HepG2 (cell line): Measurements from ENCODE around the gene METTL15. TPM values are rescaled to one million over a fixed set of nuclear protein-coding genes. Genes with fewer than 3 reads are reported as not detected.
A peak's percentile ranks its signal among the peaks of the same experiment; 100 is the strongest.
"Not testable (repeated sequence)": the region's sequence is repeated elsewhere in the genome, so short reads cannot be mapped to it uniquely, and the experiment has no call there.

Source experiments
- ATAC-seq: fragments of 200-7000 bp; cut with Tn5 transposase; 3 replicates; pipeline ENCODE4 v1.9.1; 2020; ENCODE audit warnings: mild to moderate bottlenecking, moderate library complexity
- BruUV-seq: library from RNA; stranded (reverse); fragments of 400-500 nt; replicated peaks from 2 replicates; lab custom pipeline; 2021; lab: Mats Ljungman, UMichigan
- CTCF ChIA-PET: fragments of 300-600 bp; formaldehyde crosslinking; extraction: SDS; loops from one replicate; lab custom pipeline; 2021; ENCODE audit warnings: low total read pairs, inconsistent platforms, low intra/inter-chr PET ratio; lab: Yijun Ruan, JAX
- POLR2A ChIA-PET: fragments of 350-600 bp; sonication (Branson Sonifier 250); formaldehyde crosslinking; loops from one replicate; lab custom pipeline; 2020; ENCODE audit warnings: antibody characterized with exemption, inconsistent platforms; lab: Yijun Ruan, JAX
- DNase-seq: peaks from one replicate; pipeline ENCODE4 v3.0.0-alpha.2; 2015; ENCODE audit warnings: low spot score
- FAIRE-seq: peaks from 3 replicates; lab custom pipeline; 2011; peaks lifted over from hg19 to GRCh38; lab: Jason Lieb, UNC
- H2AFZ ChIP-seq: one replicate; pipeline ENCODE4 v1.6.1; 2011; ENCODE audit warnings: low read length, inconsistent platforms
- H3K27ac ChIP-seq: fragments of 300-600 bp; 3 replicates; pipeline ENCODE4 v1.8.0; 2011; ENCODE audit warnings: mixed run types, mild to moderate bottlenecking, mixed read lengths, low read length, inconsistent platforms; ENCODE audit not compliant: insufficient read depth; ENCODE audit errors: extremely low read length
- H3K27me3 ChIP-seq, 2 experiments: fragments of 200-600 bp in 1 of 2; 2 replicates in 1 of 2; 3 replicates in 1 of 2; pipeline versions ENCODE4 v1.6.0 to v1.8.0; 2011; ENCODE audit warnings: low read length in 2 of 2, mild to moderate bottlenecking in 2 of 2, moderate library complexity in 2 of 2, inconsistent platforms in 1 of 2; ENCODE audit not compliant: insufficient read depth in 2 of 2, control insufficient read depth in 1 of 2
- H3K36me3 ChIP-seq, 2 experiments: fragments of 200-600 bp in 1 of 2; replicated peaks in 1 of 2; 2 replicates in 1 of 2; 3 replicates in 1 of 2; pipeline versions ENCODE4 v1.5.1 to v1.8.0; 2011; ENCODE audit warnings: low read length in 2 of 2, inconsistent platforms in 1 of 2; ENCODE audit not compliant: insufficient read depth in 2 of 2, control insufficient read depth in 1 of 2
- H3K4me1 ChIP-seq: 2 replicates; pipeline ENCODE4 v1.5.1; 2012; ENCODE audit warnings: low read length, inconsistent platforms; ENCODE audit not compliant: insufficient read depth
- H3K4me2 ChIP-seq: 2 replicates; pipeline ENCODE4 v1.6.0; 2011; ENCODE audit warnings: low read depth, low read length, inconsistent platforms
- H3K4me3 ChIP-seq, 3 experiments: fragments of 200-600 bp in 1 of 3; sonication (generic), shearing (Covaris generic) in 1 of 3; replicated peaks in 1 of 3; 2 replicates each; pipeline ENCODE4 v1.5.1; 2011 to 2016; ENCODE audit warnings: low read length in 3 of 3, inconsistent platforms in 2 of 3, low read depth in 2 of 3, mild to moderate bottlenecking in 2 of 3, control low read depth in 1 of 3, mixed read lengths in 1 of 3; ENCODE audit not compliant: insufficient read depth in 1 of 3
- H3K79me2 ChIP-seq: one replicate; pipeline ENCODE4 v1.6.1; 2011; ENCODE audit warnings: low read length, inconsistent platforms; ENCODE audit not compliant: insufficient read depth
- H3K9ac ChIP-seq: 2 replicates; pipeline ENCODE4 v1.6.0; 2011; ENCODE audit warnings: mild to moderate bottlenecking, low read depth, low read length, inconsistent platforms; ENCODE audit not compliant: insufficient read depth
- H3K9me3 ChIP-seq: 2 replicates; pipeline ENCODE4 v1.5.1; 2012; ENCODE audit warnings: mild to moderate bottlenecking, low read length
- H4K20me1 ChIP-seq: 2 replicates; pipeline ENCODE4 v1.6.0; 2011; ENCODE audit warnings: inconsistent platforms, mild to moderate bottlenecking, low read length, moderate library complexity; ENCODE audit not compliant: insufficient read depth
- HDAC2 ChIP-seq: sonication (generic); formaldehyde crosslinking; IDR thresholded peaks from 2 replicates; pipeline ENCODE4 v1.4.0; 2020; ENCODE audit warnings: missing genetic modification reagents
- HNRNPL ChIP-seq: fragments of 200-400 bp; formaldehyde crosslinking; IDR thresholded peaks from 2 replicates; pipeline ENCODE4 v1.6.1; 2017; ENCODE audit warnings: mild to moderate bottlenecking, low read depth, low read length
- HOXA3 ChIP-seq: sonication (generic); formaldehyde crosslinking; IDR thresholded peaks from 2 replicates; pipeline ENCODE4 v1.5.0; 2020; ENCODE audit warnings: missing genetic modification reagents
- IRF2 ChIP-seq: IDR thresholded peaks from 2 replicates; pipeline ENCODE4 v1.6.1; 2018; ENCODE audit warnings: missing genetic modification reagents, missing compliant biosample characterization
- NFIB ChIP-seq: sonication (generic); formaldehyde crosslinking; IDR thresholded peaks from 2 replicates; pipeline ENCODE4 v1.9.0; 2021; ENCODE audit warnings: missing genetic modification reagents, mild to moderate bottlenecking, borderline replicate concordance
- POLR2AphosphoS2 ChIP-seq: IDR thresholded peaks from 2 replicates; pipeline ENCODE4 v1.6.1; 2011; ENCODE audit warnings: low read depth, low read length, improper control_type of control experiment
- SIX4 ChIP-seq: sonication (generic); formaldehyde crosslinking; IDR thresholded peaks from 2 replicates; pipeline ENCODE4 v1.4.0; 2020; ENCODE audit warnings: missing genetic modification reagents
- STAT5B ChIP-seq: sonication (generic); formaldehyde crosslinking; IDR thresholded peaks from 2 replicates; pipeline ENCODE4 v1.4.0; 2020; ENCODE audit warnings: missing genetic modification reagents
- YEATS4 ChIP-seq: sonication (generic); formaldehyde crosslinking; IDR thresholded peaks from 2 replicates; pipeline ENCODE4 v1.4.0; 2020; ENCODE audit warnings: missing genetic modification reagents, borderline replicate concordance
- ZNF101 ChIP-seq: sonication (generic); formaldehyde crosslinking; IDR thresholded peaks from 2 replicates; pipeline ENCODE4 v1.4.0; 2020; ENCODE audit warnings: mild to moderate bottlenecking, low read depth, missing genetic modification reagents, borderline replicate concordance
- ZNF761 ChIP-seq: sonication (generic); formaldehyde crosslinking; conservative IDR thresholded peaks from 2 replicates; pipeline ENCODE4 v1.4.0; 2020; ENCODE audit warnings: mild to moderate bottlenecking, missing genetic modification reagents
- WGBS: methylation state at CpG from one replicate; pipeline ENCODE4 v1.1.6; 2017; ENCODE audit warnings: low lambda C conversion rate; 5-methylcytosine and 5-hydroxymethylcytosine counted together
- in situ Hi-C: cut with HindIII; loops from 2 replicates; pipeline ENCODE4 v1.10.0; 2017; ENCODE audit warnings: low pct_unique_long_range_greater_than_20kb; ENCODE audit not compliant: extremely low pct_ligation_motif_present
- intact Hi-C: fragments of 100-400 bp; cut with micrococcal nuclease; formaldehyde crosslinking; loops from one replicate; pipeline ENCODE4 v1.10.0; 2022; ENCODE audit not compliant: unreplicated experiment
- polyA plus RNA-seq, 8 experiments: library from polyadenylated mRNA; depleted of rRNA in 3 of 8; stranded (reverse) in 7 of 8; unstranded in 1 of 8; fragments of >200 nt; fragmentation: Illumina TruSeq in 4 of 8; extraction: Trizol in 4 of 8; gene quantifications; 2 replicates each; pipeline versions ENCODE4 v1.2.1 to v1.2.3, GENCODE V29; 2011 to 2016; ENCODE audit warnings: low read depth in 4 of 8, missing spikeins in 1 of 8, mixed read lengths in 1 of 8; ENCODE audit not compliant: insufficient read depth in 1 of 8
- total RNA-seq, 5 experiments: library from RNA; depleted of rRNA; stranded (reverse); fragments of >200 nt; fragmentation: Illumina TruSeq; extraction: Trizol; gene quantifications; 2 replicates each; pipeline ENCODE4 v1.2.3, GENCODE V29; 2016; ENCODE audit warnings: low read depth in 1 of 5
- TF ChIP-seq, protein P1 (sequence below): sonication (generic); formaldehyde crosslinking; IDR thresholded peaks from 2 replicates; pipeline ENCODE4 v1.5.0; 2020; ENCODE audit warnings: mild to moderate bottlenecking, low read depth, missing genetic modification reagents, borderline replicate concordance

The METTL15 gene
- total and polyA plus RNA-seq, 2 of the 13 experiments (the other 11 are each of a cell fraction or from before 2014, with no cell fraction given): 6.5 to 14.0 TPM

GRCh38 chr11:28099715-28100114 lies 8.5 kb upstream of the METTL15 start:
- Histone ChIP-seq H3K27ac (no peak overlapping the region), H3K27me3 (no peaks in the 10 kb centered on the region), H3K4me1 (peaks cover 39% of the 10 kb centered on the region), H2AFZ (peak overlapping the region; percentile 18), H3K4me2 (no peak overlapping the region), H4K20me1 (no peaks in the 10 kb centered on the region), H3K79me2 (peaks cover 50% of the 10 kb centered on the region), H3K9ac (no peak overlapping the region), H3K9me3 (no peaks in the 10 kb centered on the region), H3K36me3 (peaks cover 0 to 5% of the 10 kb centered on the region in 2 experiments; a peak in 1 of 5 replicates), H3K4me3 (no peak overlapping the region)
- TF ChIP-seq STAT5B (CRISPR knock-in tag): no peak
- TF ChIP-seq, protein P1, sequence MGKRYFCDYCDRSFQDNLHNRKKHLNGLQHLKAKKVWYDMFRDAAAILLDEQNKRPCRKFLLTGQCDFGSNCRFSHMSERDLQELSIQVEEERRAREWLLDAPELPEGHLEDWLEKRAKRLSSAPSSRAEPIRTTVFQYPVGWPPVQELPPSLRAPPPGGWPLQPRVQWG (CRISPR knock-in tag): no peak
- TF ChIP-seq ZNF101 (CRISPR knock-in tag): no peak
- TF ChIP-seq YEATS4: no peak
- TF ChIP-seq HNRNPL: no peak
- TF ChIP-seq ZNF761: no peak
- TF ChIP-seq NFIB: no peak
- TF ChIP-seq HOXA3 (CRISPR knock-in tag): no peak
- no peak for TF ChIP-seq HDAC2
- intact Hi-C loops (no loop called here), in situ Hi-C loops (no loop called here)
- ATAC-seq: no peak
- CTCF ChIA-PET: no interaction called here
- no peak for FAIRE-seq
- WGBS: 70% methylated on average over 1 of the region's 1 CpG
- DNase-seq: no peak
- POLR2A ChIA-PET: no interaction called here
- no TSS peak for BruUV-seq

DNA sequence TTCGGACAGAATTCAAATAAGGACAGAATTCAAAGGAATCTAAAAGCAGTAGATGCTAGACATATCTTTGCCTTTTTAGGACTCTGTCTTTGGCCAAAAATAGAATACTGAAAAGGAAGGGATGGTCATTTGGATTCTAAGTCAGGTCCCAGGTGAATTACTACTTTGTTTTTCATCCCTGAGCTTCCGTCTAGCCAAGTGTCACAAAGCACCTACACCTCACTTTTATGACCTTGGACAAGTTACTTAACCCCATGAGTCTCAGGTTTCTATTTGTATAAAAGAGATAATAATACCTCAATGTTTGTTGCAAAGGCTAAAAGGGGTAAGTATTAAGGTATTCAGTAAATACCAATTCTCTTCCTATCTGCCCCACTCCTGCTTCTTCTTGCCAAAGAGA lies 7.5 kb upstream of the METTL15 start:
- no peak for FAIRE-seq
- Histone ChIP-seq H3K27ac (no peak overlapping the region), H4K20me1 (no peaks in the 10 kb centered on the region), H3K9ac (no peak overlapping the region), H3K4me2 (no peak overlapping the region), H2AFZ (no peak overlapping the region), H3K36me3 (peaks cover 0 to 5% of the 10 kb centered on the region in 2 experiments; a peak in 1 of 5 replicates), H3K4me3 (no peak overlapping the region), H3K9me3 (no peaks in the 10 kb centered on the region), H3K4me1 (peaks cover 46% of the 10 kb centered on the region), H3K27me3 (no peaks in the 10 kb centered on the region), H3K79me2 (peaks cover 58% of the 10 kb centered on the region)
- BruUV-seq: no TSS peak
- peak; percentile 5 for DNase-seq
- TF ChIP-seq IRF2 (no peak), POLR2AphosphoS2 (no peak), SIX4 (CRISPR knock-in tag) (peak; percentile 65; the same call in 1 of the 2 replicates)
- 83% methylated on average over 2 of the region's 2 CpGs for WGBS
- ATAC-seq: no peak
- intact Hi-C loops: no loop called here
- ChIA-PET POLR2A (no interaction called here), CTCF (no interaction called here)
- in situ Hi-C loops: no loop called here

- H3K27me3 ChIP-seq, H3K9ac ChIP-seq, intact Hi-C loops, BruUV-seq, H4K20me1 ChIP-seq, H3K4me2 ChIP-seq, DNase-seq, ATAC-seq, H3K36me3 ChIP-seq, POLR2A ChIA-PET, FAIRE-seq, H3K27ac ChIP-seq, H3K9me3 ChIP-seq, in situ Hi-C loops, H3K4me3 ChIP-seq, CTCF ChIA-PET: not testable (repeated sequence)
- Histone ChIP-seq H3K4me1 (peaks cover 58% of the 10 kb centered on the region), H2AFZ (peak overlapping the region; percentile 3), H3K79me2 (peaks cover 75% of the 10 kb centered on the region)
- WGBS: 97% methylated on average over 4 of the region's 4 CpGs
Observed at GRCh38 chr11:28102300-28102699, 5.9 kb upstream of the METTL15 start.
